ACC112 (cell line): ENCODE measurements around the gene CNOT4.

Experiments
- H2AFZ ChIP-seq: fragments of 200-600 bp; sonication (generic); one replicate; pipeline ENCODE4 v1.6.0; 2017; ENCODE audit warnings: antibody characterized with exemption, low read length; ENCODE audit not compliant: unreplicated experiment
- H3K27ac ChIP-seq: fragments of 200-600 bp; sonication (generic); 2 replicates; pipeline ENCODE4 v1.5.1; 2014; ENCODE audit warnings: low read depth, mild to moderate bottlenecking, antibody characterized with exemption, low read length, moderate library complexity
- H3K27me3 ChIP-seq: fragments of 200-600 bp; sonication (generic); 2 replicates; pipeline ENCODE4 v1.6.1; 2014; ENCODE audit warnings: mild to moderate bottlenecking, antibody characterized with exemption, low read length, moderate library complexity, mixed read lengths; ENCODE audit not compliant: insufficient read depth
- H3K36me3 ChIP-seq: fragments of 200-600 bp; sonication (generic); 2 replicates; pipeline ENCODE4 v1.6.1; 2016; ENCODE audit warnings: mild to moderate bottlenecking, antibody characterized with exemption, low read length, moderate library complexity, mixed read lengths; ENCODE audit not compliant: insufficient read depth
- H3K4me1 ChIP-seq: fragments of 200-600 bp; sonication (generic); one replicate; pipeline ENCODE4 v1.6.1; 2016; ENCODE audit warnings: low read length, mixed read lengths; ENCODE audit not compliant: insufficient read depth, unreplicated experiment, control insufficient read depth
- H3K4me3 ChIP-seq: fragments of 200-600 bp; sonication (generic); 2 replicates; pipeline ENCODE4 v1.5.1; 2014; ENCODE audit warnings: mild to moderate bottlenecking, low read depth, low read length
- H3K79me2 ChIP-seq: fragments of 200-600 bp; sonication (generic); one replicate; pipeline ENCODE4 v1.6.0; 2016; ENCODE audit warnings: low read length; ENCODE audit not compliant: control insufficient read depth, unreplicated experiment, insufficient read depth

CNOT4 gene

GRCh38 chr7:135428011-135428410 lies 81.9 kb downstream of the CNOT4 start:
- Histone ChIP-seq H2AFZ (no peak overlapping the region), H3K79me2 (peaks cover 22% of the 10 kb centered on the region), H3K4me1 (no peaks in the 10 kb centered on the region), H3K27me3 (no peaks in the 10 kb centered on the region), H3K27ac (no peak overlapping the region), H3K4me3 (no peak overlapping the region), H3K36me3 (no peaks in the 10 kb centered on the region)

- no peaks in the 10 kb centered on the region for H3K4me1 ChIP-seq
- peaks cover 22% of the 10 kb centered on the region for H3K79me2 ChIP-seq
- H3K27ac ChIP-seq, result no peak overlapping the region
- H3K4me3 ChIP-seq, result no peak overlapping the region
- H3K27me3 ChIP-seq, result no peaks in the 10 kb centered on the region
- no peaks in the 10 kb centered on the region for H3K36me3 ChIP-seq
- no peak overlapping the region for H2AFZ ChIP-seq
Observed at GRCh38 chr7:135427166-135427565, 82.7 kb downstream of the CNOT4 start.

DNA sequence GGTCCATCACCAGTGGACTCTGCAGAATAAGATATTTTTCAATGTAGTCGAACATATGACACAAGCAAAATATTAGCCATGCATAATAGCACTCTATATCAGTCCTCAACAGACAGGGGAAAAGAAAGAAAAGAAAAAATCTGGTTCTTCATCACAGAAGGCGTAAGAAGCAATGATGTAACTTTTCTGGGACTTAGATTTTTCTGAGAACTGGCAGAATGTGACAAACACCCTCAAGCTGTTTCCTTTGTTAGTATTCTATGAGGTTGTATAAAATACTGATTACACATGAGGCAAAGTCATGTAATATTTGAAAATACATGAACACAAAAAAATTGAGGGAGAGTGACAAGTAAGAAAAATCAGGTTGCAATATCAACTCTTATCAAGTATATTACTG lies 84.9 kb downstream of the CNOT4 start:
- H3K4me1 ChIP-seq, result peaks cover 6% of the 10 kb centered on the region
- H2AFZ ChIP-seq, result no peak overlapping the region
- H3K27ac ChIP-seq, result no peak overlapping the region
- H3K4me3 ChIP-seq, result no peak overlapping the region
- H3K79me2 ChIP-seq, result peaks cover 17% of the 10 kb centered on the region
- H3K36me3 ChIP-seq, result 0 out of 2 replicates have a peak, but pooled peaks cover 2% of the 10 kb centered on the region
- no peaks in the 10 kb centered on the region for H3K27me3 ChIP-seq

- Histone ChIP-seq H3K4me1 (peaks cover 6% of the 10 kb centered on the region), H3K27ac (no peak overlapping the region), H3K36me3 (peaks cover 8% of the 10 kb centered on the region; the same call in 1 of the 2 replicates), H3K4me3 (no peak overlapping the region), H2AFZ (no peak overlapping the region), H3K27me3 (no peaks in the 10 kb centered on the region), H3K79me2 (peaks cover 12% of the 10 kb centered on the region)
Observed at GRCh38 chr7:135420786-135421185, 89.1 kb downstream of the CNOT4 start.

DNA sequence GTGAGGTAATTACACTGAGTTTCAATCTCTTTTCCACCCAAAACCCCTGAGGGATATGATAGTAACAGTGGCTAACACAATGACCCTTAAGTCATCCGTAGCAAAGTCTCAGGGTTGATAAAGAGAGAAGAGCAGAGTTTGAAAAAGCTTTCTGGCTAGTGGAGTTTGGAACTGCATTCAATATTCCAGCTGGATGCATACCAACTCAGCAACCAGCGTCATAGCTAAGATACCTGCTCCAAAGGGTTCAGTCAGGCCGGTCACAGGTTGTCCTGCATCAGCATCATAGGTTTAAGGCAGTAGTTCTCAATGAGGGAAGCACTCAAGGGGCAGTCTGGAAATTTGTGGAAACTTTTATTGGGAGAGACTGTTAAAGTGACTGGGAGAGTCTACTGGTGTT lies 93.5 kb downstream of the CNOT4 start:
- H3K4me1 ChIP-seq, result peaks cover 6% of the 10 kb centered on the region
- H3K36me3 ChIP-seq, result peaks cover 5% of the 10 kb centered on the region; the same call in 1 of the 2 replicates
- no peak overlapping the region for H3K27ac ChIP-seq
- no peak overlapping the region for H3K4me3 ChIP-seq
- no peaks in the 10 kb centered on the region for H3K27me3 ChIP-seq
- no peaks in the 10 kb centered on the region for H3K79me2 ChIP-seq
- H2AFZ ChIP-seq, result no peak overlapping the region

DNA sequence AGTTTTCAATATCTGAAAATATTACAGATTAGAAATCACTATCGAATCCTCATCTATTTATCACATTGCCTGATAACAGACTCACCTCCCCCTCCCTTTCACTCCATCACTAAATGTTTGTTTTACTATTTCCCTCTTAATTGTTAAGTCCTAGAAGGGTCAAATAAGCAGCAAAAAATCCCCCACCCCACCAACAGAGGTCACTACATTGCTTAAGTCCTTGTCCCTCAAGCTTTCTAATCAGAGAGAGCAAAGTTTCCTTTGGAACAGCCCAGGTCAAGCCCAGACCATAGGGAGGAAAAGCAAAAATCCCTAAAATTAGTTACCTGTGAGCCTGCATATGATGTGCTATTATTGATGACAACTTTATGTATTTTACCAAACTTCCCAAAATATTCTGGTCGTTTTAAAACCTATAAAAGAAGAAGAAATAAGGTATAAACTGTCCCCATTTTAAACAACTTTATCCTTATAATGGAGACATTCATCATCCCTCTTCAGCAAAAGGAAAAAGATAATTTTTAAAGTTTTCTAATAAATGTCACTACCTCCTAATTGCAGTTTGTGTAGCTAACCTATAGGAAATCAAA lies 95.0 kb downstream of the CNOT4 start:
- peaks cover 8% of the 10 kb centered on the region; the same call in 1 of the 2 replicates for H3K36me3 ChIP-seq
- H3K4me3 ChIP-seq, result no peak overlapping the region
- H2AFZ ChIP-seq, result no peak overlapping the region
- no peaks in the 10 kb centered on the region for H3K79me2 ChIP-seq
- no peaks in the 10 kb centered on the region for H3K27me3 ChIP-seq
- H3K27ac ChIP-seq, result no peak overlapping the region
- H3K4me1 ChIP-seq, result no peaks in the 10 kb centered on the region

DNA sequence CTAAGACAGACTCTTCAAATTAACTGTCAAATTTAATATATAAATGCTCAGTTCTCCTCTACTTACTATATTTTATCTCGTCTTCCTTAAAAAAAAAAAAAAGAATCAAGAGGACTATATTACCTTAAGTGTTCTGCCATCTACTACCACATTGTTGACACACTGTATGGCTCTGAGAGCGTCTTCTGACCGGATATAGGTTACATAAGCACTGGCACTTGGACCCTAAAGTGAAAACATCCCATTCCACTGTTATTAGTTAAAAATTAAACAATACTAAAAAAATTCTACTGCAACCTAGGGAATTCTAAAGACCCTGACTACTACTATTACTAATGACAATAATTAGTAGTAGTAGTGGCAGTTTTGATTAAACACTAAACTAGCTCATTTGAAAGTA lies 95.7 kb downstream of the CNOT4 start:
- Histone ChIP-seq H3K4me1 (no peaks in the 10 kb centered on the region), H3K79me2 (no peaks in the 10 kb centered on the region), H3K36me3 (peaks cover 8% of the 10 kb centered on the region; the same call in 1 of the 2 replicates), H3K27me3 (no peaks in the 10 kb centered on the region), H3K4me3 (no peak overlapping the region), H2AFZ (no peak overlapping the region), H3K27ac (no peak overlapping the region)

DNA sequence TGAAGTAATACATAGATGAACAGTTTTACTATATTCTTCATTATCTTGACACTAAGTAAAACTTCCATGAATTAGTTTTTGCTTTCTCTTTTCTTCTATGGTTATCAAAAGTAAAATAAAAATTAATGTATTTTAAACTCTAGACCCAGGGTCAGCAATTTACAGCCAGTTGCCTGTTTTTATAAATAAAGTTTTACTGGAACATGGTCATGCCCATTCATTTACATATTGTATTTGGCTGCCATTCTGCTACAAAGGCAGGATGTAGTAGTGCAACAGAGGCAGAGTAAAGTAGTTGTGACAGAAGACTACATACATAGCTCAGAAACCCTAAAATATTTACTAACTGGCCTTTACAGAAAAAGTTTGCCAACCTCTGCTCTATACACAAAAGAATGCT lies 98.8 kb downstream of the CNOT4 start:
- Histone ChIP-seq H2AFZ (no peak overlapping the region), H3K36me3 (0 out of 2 replicates have a peak, but pooled peaks cover 3% of the 10 kb centered on the region), H3K4me1 (no peaks in the 10 kb centered on the region), H3K79me2 (no peaks in the 10 kb centered on the region), H3K27me3 (no peaks in the 10 kb centered on the region), H3K27ac (no peak overlapping the region), H3K4me3 (no peak overlapping the region)

DNA sequence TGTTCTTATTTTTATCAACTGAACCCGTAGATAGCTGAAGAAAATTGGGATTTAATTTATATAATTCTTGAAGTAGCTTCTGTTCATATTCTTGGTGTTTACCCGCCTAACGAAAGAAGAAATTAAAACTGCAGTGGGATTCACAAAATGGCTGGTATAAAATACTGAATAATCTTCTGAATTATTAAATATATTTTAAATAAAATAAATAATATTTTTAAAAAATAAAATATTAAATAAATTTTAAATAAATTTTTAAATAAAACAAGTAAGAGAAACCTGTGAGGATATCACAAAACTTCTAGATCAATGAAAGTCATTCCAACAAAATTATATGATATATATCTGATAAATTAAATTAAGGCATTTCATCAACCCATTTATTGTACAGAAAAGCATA lies 99.4 kb downstream of the CNOT4 start:
- Histone ChIP-seq H3K4me1 (no peaks in the 10 kb centered on the region), H3K36me3 (0 out of 2 replicates have a peak, but pooled peaks cover 3% of the 10 kb centered on the region), H3K27me3 (no peaks in the 10 kb centered on the region), H2AFZ (no peak overlapping the region), H3K79me2 (no peaks in the 10 kb centered on the region), H3K4me3 (no peak overlapping the region), H3K27ac (no peak overlapping the region)

DNA sequence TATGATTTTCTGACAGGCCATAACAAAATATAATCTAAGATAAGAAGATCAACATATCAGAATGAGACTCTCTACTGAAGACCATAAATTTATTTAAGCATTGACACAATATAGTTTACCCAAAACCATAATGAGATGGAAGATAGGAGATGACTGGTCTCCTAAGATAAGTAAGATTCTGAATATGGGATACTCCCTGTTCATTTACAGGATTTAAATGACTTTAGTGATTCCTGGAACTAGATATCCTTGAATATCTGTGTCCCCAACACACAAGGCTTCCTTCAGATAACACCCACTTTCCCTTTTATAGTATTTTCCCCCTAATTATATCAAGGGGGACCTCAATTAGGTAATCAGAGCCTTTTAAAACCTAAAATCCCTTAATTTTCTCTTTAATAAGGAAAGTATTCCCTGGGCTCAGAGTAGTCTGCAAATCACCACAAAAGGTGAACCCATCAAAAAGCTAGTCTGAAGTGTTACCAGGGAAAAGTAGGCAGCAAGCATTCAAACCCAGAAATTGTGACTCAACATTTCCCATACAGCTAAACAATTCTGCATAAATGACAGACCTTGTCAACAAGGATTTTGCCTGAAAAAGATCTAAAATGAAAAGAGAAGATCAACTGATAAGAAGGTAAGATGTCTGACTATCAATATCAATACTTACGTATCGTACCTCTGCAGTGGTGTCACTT lies 99.9 kb downstream of the CNOT4 start:
- Histone ChIP-seq H3K4me3 (no peak overlapping the region), H2AFZ (no peak overlapping the region), H3K27ac (no peak overlapping the region), H3K4me1 (no peaks in the 10 kb centered on the region), H3K36me3 (0 out of 2 replicates have a peak, but pooled peaks cover 3% of the 10 kb centered on the region), H3K79me2 (no peaks in the 10 kb centered on the region), H3K27me3 (no peaks in the 10 kb centered on the region)

DNA sequence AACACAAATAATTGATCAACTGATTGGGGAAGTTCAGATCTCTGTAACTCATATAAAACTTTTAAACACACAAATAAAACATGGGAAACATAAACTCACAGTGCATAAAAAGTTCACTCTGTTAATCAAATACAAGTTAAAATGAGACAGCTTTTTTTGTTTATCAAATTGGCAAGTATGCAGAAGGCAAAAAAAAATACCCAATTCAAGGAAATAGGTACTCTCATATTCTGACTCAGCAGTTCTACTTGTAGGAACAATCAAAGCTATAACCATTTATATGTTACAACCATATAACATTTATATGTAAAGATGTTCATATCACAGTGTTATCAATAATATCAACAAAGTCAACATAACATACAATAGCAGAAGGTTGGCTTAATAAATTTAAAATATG lies 102.0 kb downstream of the CNOT4 start:
- Histone ChIP-seq H3K4me3 (no peak overlapping the region), H3K79me2 (no peaks in the 10 kb centered on the region), H3K4me1 (no peaks in the 10 kb centered on the region), H3K27ac (no peak overlapping the region), H3K36me3 (0 out of 2 replicates have a peak, but pooled peaks cover 3% of the 10 kb centered on the region), H2AFZ (no peak overlapping the region), H3K27me3 (no peaks in the 10 kb centered on the region)
